Activated CD4-positive, alpha-beta memory T cell treated with anti-CD3 and anti-CD28 coated beads for 36 hours (primary cell): ENCODE measurements around the gene BRAT1. TPM values are rescaled to one million over a fixed set of nuclear protein-coding genes. Genes with fewer than 3 reads are reported as not detected.

ENCODE experiments used
- CTCF ChIA-PET: fragments of 350-600 bp; sonication (Branson Sonifier 250); formaldehyde crosslinking; loops from one replicate; lab custom pipeline; 2021; ENCODE audit warnings: antibody characterized with exemption, inconsistent platforms; lab: Charles Lee
- POLR2A ChIA-PET: fragments of 350-600 bp; sonication (Branson Sonifier 250); formaldehyde crosslinking; loops from one replicate; lab custom pipeline; 2021; ENCODE audit warnings: antibody characterized with exemption; lab: Charles Lee
- DNase-seq: peaks from one replicate; pipeline ENCODE4 v3.0.0-alpha.2; 2020
- H3K27ac Mint-ChIP-seq: one replicate; pipeline ENCODE4 v1.8.0; 2021; ENCODE audit warnings: mixed read lengths
- H3K27me3 Mint-ChIP-seq: one replicate; pipeline ENCODE4 v1.8.0; 2021; ENCODE audit warnings: mixed read lengths
- H3K36me3 Mint-ChIP-seq: one replicate; pipeline ENCODE4 v1.8.0; 2021; ENCODE audit warnings: mixed read lengths
- H3K4me1 Mint-ChIP-seq: one replicate; pipeline ENCODE4 v1.8.0; 2021; ENCODE audit warnings: low read depth, mixed read lengths
- H3K4me3 Mint-ChIP-seq: one replicate; pipeline ENCODE4 v1.8.0; 2021; ENCODE audit warnings: mild to moderate bottlenecking, mixed read lengths
- H3K9me3 Mint-ChIP-seq: one replicate; pipeline ENCODE4 v1.8.0; 2021; ENCODE audit warnings: mixed read lengths
- intact Hi-C: fragments of 100-400 bp; cut with micrococcal nuclease; formaldehyde crosslinking; loops from one replicate; pipeline ENCODE4 v1.15.1; 2023
- total RNA-seq, 2 experiments: library from RNA; stranded (reverse); gene quantifications; one replicate each; pipeline ENCODE4 v1.2.3, GENCODE V29; 2021

The BRAT1 gene
- total RNA-seq, 2 experiments from 2014 or later: 33.5 to 33.6 TPM

GRCh38 chr7:2529161-2530070 lies 25.9 kb downstream of the BRAT1 start:
- POLR2A ChIA-PET: interaction anchor here (0.5 to 3.7 kb wide), 8 partner anchors 8 to 288 kb away, joined by 3 to 13 read pairs (median 6); partner anchors contain the start of genes BRAT1, MRM2 and NUDT1
- Mint-ChIP-seq H3K27me3 (no peaks in the 10 kb centered on the region), H3K4me3 (peak overlapping the region; percentile 63), H3K27ac (peak overlapping the region; percentile 96), H3K36me3 (peaks cover 2% of the 10 kb centered on the region), H3K9me3 (no peaks in the 10 kb centered on the region), H3K4me1 (peaks cover 54% of the 10 kb centered on the region)
- CTCF ChIA-PET: interaction anchor here (0.6 to 1.0 kb wide), 2 partner anchors 59 to 180 kb away, joined by 3 read pairs; no protein-coding TSS in a partner anchor
- intact Hi-C loops: loop anchor here (1.0 kb wide), 3 partner anchors 7 to 102 kb away; partner anchors contain the start of genes BRAT1 and TTYH3
- DNase-seq: peak; percentile 78

- intact Hi-C loops: no loop called here
- Mint-ChIP-seq H3K4me3 (peak overlapping the region; percentile 8), H3K27ac (peak overlapping the region; percentile 96), H3K4me1 (peaks cover 56% of the 10 kb centered on the region), H3K27me3 (no peaks in the 10 kb centered on the region), H3K36me3 (peaks cover 2% of the 10 kb centered on the region), H3K9me3 (no peaks in the 10 kb centered on the region)
- DNase-seq: no peak
- POLR2A ChIA-PET: interaction anchor here (1.2 to 3.7 kb wide), 3 partner anchors 18 to 287 kb away, joined by 3 to 13 read pairs (median 12); partner anchors contain the start of genes MRM2 and NUDT1
- CTCF ChIA-PET: no interaction called here
Measured at GRCh38 chr7:2528481-2529095, 26.7 kb downstream of the BRAT1 start.

DNA sequence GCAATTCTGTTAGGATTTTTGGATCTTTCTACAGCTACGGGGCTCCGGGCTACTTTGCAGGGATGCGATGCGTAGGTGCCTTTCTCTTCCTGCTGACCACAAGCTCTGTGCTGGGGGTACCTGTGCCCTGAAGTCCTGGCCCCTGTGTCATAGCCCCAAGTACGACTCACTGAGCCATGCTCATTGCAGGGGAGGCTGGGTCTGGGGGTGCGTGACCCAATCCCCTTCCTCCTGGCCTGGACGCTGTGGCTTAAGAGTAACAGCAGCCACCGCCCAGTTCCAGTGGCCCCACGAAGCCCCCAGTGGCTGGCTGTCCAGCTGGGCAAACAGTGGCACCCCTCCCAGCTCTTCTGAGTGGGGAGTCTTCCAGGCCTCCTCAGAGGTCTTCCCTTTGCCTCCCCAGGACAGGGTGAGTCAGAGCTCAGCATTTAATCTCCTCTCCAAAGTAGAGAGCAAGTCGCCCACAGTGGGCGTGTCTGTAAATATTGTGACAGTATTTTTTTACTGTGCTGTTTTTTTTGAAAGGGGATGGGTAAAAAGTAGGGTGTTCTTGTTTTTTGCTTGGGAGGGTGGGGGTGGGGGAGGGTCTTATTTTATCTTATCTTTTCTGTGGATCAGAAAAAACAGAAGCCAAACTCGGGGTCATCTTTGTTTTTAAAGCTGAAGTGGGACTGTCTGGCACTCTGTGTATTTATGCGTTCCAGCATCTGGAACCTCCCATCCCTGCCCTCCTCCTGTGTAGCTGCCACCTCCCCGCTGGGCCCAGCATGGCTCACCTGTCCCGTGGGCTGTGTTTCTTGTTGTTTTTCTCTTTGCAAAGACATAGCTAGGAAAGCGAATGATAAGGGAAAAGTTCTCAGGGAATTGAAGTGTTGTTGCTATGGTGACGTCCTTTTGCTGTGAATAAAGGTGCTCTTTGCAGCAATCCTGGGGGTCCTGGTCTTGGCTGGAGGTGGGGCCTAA lies 27.5 kb downstream of the BRAT1 start:
- peak; percentile 74 for DNase-seq
- Mint-ChIP-seq H3K9me3 (no peaks in the 10 kb centered on the region), H3K36me3 (peaks cover 6% of the 10 kb centered on the region), H3K27me3 (no peaks in the 10 kb centered on the region), H3K4me1 (peaks cover 62% of the 10 kb centered on the region), H3K27ac (peak overlapping the region; percentile 85), H3K4me3 (peak overlapping the region; percentile 8)
- intact Hi-C loops: no loop called here
- POLR2A ChIA-PET: interaction anchor here (3.6 to 3.7 kb wide), 2 partner anchors 17 to 19 kb away, joined by 12 to 13 read pairs; no protein-coding TSS in a partner anchor
- CTCF ChIA-PET: no interaction called here

DNA sequence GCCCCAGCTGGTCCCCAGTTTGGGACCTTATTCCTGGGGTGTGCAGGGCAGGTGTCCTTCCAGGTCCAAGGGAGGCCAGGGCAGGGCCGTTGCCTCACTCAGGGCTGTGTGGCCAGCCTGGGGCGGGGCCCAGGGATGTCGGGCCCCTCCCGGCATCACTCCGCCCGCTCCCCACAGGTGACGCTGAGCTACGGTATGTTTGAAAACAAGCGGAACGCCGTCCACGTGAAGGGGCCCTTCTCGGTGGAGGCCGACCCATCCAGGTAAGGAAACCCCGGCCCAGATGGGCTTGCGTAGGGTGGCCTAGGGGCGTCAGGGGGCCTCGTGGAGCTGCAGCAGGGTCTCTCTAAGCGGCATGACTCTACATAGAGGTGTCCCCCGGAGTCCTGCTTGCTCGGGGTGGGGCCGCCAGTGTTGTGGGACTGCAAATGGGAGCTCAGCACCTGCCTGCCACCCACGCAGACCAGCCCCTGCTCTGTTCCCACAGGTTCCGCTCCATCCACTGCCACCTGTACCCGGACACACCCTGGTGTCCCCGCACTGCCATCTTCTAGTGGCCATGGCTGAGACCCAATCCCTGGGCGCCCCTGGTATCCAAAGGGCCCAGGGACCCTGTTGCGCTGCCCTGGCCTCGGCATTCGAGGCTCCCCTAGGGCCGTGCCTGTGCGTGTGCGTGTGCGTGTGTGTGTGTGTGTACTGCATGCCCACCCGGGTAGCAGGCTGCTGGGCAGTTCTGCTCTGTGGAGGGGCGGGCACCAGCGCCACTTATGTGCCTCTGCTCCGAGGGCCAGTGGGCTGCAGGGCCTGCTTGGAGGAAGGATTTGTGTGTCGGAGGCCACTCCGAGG lies 28.4 kb downstream of the BRAT1 start:
- Mint-ChIP-seq H3K36me3 (peaks cover 6% of the 10 kb centered on the region), H3K4me1 (peaks cover 64% of the 10 kb centered on the region), H3K27me3 (no peaks in the 10 kb centered on the region), H3K9me3 (no peaks in the 10 kb centered on the region), H3K27ac (no peak overlapping the region), H3K4me3 (no peak overlapping the region)
- POLR2A ChIA-PET: interaction anchor here (0.7 kb wide), 1 partner anchor 16 kb away, joined by 4 read pairs; no protein-coding TSS in a partner anchor
- intact Hi-C loops: no loop called here
- DNase-seq: no peak
- CTCF ChIA-PET: no interaction called here

DNA sequence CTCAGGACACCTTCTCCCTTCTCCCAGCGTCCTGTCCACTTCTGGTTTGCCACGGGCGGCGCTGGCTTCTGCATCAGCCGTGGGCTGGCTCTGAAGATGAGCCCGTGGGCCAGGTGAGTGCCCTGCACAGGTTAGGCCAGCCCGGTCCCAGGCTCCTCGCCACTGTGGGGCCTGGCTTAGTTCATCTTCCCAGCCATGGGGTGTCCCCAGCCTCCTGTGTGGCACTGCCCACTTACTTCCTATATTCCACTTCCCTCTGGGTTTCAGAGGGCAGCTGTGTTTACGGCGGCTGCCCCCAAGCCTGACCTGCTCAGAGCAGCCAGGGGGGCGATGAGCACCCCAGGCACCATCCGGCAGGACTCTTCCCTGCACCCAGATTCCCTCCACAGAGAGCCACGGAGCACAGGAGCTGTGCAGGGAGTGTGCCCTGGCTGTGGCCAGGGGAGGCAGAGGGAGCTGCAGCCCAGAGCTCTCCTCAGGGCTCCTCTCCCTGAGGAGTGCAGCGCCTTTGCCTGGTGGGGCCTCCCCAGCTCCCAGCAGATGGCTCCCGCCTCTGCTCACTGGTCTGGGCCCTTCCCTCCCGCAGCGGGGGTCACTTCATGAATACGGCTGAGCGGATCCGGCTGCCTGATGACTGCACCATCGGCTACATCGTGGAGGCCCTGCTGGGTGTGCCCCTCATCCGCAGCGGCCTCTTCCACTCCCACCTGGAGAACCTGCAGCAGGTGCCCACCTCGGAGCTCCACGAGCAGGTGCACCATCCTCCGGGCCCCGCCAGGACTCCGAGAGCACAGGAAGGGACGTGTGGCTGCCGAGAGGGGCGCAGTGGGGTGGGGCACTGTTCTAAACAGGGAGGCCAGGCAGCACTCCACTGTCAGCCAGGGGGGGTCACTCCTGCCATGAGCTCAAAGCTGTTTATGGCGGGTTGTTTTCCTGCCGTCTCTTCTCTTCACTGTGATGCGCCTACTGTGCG lies 29.4 kb downstream of the BRAT1 start:
- CTCF ChIA-PET: no interaction called here
- intact Hi-C loops: no loop called here
- H3K36me3 Mint-ChIP-seq: peaks cover 6% of the 10 kb centered on the region
- POLR2A ChIA-PET: interaction anchor here (0.7 kb wide), 1 partner anchor 15 kb away, joined by 4 read pairs; no protein-coding TSS in a partner anchor
- no peak overlapping the region for H3K27ac Mint-ChIP-seq
- H3K4me3 Mint-ChIP-seq: no peak overlapping the region
- H3K9me3 Mint-ChIP-seq: no peaks in the 10 kb centered on the region
- DNase-seq: no peak
- H3K4me1 Mint-ChIP-seq: peaks cover 65% of the 10 kb centered on the region
- H3K27me3 Mint-ChIP-seq: no peaks in the 10 kb centered on the region

DNA sequence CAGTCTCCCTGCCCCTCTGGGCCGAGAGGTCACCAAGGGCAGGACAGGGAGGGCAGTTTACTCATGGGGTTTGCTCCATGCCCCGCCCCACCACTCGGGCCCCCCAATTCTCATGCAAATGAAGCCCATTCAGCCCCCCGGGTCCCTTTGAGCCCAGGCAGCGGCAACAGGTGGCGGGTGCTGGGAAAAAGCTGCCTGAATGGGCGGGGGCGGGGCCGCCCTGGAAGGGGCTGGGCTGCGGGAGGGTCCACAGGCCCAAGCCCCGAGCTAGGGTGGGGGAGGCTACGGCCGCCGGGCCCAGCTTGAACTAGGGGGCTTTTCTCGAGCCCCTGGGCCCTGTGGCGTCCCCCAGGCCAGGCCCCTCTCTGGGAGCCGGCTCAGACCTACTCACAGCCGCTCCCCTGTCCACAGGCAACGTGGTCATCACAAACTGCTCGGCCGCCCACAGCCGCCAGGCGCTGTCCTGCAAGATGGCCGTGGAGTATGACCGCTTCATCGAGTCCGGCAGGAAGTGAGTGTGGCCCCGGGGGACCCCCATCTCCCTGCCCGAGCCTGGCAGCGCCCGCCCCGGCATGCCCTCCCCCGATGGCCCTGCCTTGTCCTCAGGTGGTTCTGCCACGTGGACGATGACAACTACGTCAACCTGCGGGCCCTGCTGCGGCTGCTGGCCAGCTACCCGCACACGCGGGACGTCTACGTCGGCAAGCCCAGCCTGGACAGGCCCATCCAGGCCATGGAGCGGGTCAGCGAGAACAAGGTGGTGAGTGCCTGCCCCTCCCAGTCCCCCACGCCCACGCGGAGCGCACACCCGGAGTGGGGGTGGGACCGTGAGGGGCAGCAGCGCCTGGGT lies 30.3 kb downstream of the BRAT1 start:
- no peak overlapping the region for H3K27ac Mint-ChIP-seq
- POLR2A ChIA-PET: no interaction called here
- CTCF ChIA-PET: no interaction called here
- H3K27me3 Mint-ChIP-seq: no peaks in the 10 kb centered on the region
- H3K4me1 Mint-ChIP-seq: peaks cover 60% of the 10 kb centered on the region
- H3K4me3 Mint-ChIP-seq: no peak overlapping the region
- H3K36me3 Mint-ChIP-seq: peaks cover 10% of the 10 kb centered on the region
- H3K9me3 Mint-ChIP-seq: no peaks in the 10 kb centered on the region
- intact Hi-C loops: loop anchor here (5.0 kb wide), 2 partner anchors 48 to 123 kb away; partner anchors contain the start of genes CHST12 and GRIFIN
- no peak for DNase-seq

GRCh38 chr7:2523941-2524807 lies 31.1 kb downstream of the BRAT1 start:
- Mint-ChIP-seq H3K36me3 (peaks cover 10% of the 10 kb centered on the region), H3K4me1 (peaks cover 53% of the 10 kb centered on the region), H3K27ac (no peak overlapping the region), H3K9me3 (no peaks in the 10 kb centered on the region), H3K27me3 (no peaks in the 10 kb centered on the region), H3K4me3 (no peak overlapping the region)
- ChIA-PET POLR2A (no interaction called here), CTCF (interaction anchor here (1.0 kb wide), 1 partner anchor 35 kb away, joined by 4 read pairs; no protein-coding TSS in a partner anchor)
- DNase-seq: no peak
- intact Hi-C loops: loop anchor here (2.0 to 5.0 kb wide), 3 partner anchors 15 to 122 kb away; partner anchors contain the start of genes CHST12 and GRIFIN

DNA sequence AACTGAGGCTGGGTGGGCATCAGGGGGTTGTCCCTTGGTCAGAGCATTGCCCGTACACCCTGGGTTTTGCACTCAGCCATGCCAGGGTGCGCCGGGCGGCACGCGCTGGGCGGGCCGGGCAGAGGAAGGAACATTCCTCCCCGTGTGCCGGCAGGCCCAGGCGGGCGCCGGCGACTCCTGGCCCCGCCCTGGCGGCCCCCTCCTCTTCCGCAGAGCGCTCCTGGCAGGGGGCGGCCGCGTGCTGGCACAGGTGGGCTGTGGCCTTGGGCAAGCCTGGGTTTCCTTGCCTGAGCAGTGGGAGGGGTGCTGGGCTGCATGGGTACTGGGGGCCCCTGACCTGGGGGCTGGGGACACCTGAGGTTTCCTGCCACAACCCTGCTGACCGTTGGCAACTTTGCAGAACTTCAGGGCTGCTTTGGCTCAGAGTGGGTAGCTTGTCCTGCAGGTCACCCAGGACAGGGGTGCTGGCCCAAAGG lies 31.8 kb downstream of the BRAT1 start:
- Mint-ChIP-seq H3K27ac (peak overlapping the region; percentile 83), H3K4me1 (peaks cover 47% of the 10 kb centered on the region), H3K9me3 (no peaks in the 10 kb centered on the region), H3K4me3 (peak overlapping the region; percentile 87), H3K36me3 (peaks cover 10% of the 10 kb centered on the region), H3K27me3 (no peaks in the 10 kb centered on the region)
- ChIA-PET CTCF (interaction anchor here (1.0 kb wide), 1 partner anchor 36 kb away, joined by 4 read pairs; no protein-coding TSS in a partner anchor), POLR2A (no interaction called here)
- no peak for DNase-seq
- intact Hi-C loops: loop anchor here (2.0 to 5.0 kb wide), 3 partner anchors 15 to 121 kb away; partner anchors contain the start of genes CHST12 and GRIFIN
